H1 (cell line): Measurements from ENCODE around the gene ATP9B. TPM values are rescaled to one million over a fixed set of nuclear protein-coding genes. Genes with fewer than 3 reads are reported as not detected.

Experiments used
- CTCF ChIA-PET: fragments of 300-600 bp; sonication (Branson Sonifier 250); formaldehyde crosslinking; loops from one replicate; lab custom pipeline; 2021; ENCODE audit not compliant: partially characterized antibody; lab: Charles Lee
- POLR2A ChIA-PET: fragments of 300-600 bp; sonication (Branson Sonifier 250); formaldehyde crosslinking; loops from one replicate; lab custom pipeline; 2021; ENCODE audit warnings: inconsistent platforms; ENCODE audit not compliant: partially characterized antibody; lab: Charles Lee
- DNase-seq, 2 experiments: peaks; one replicate each; pipeline versions ENCODE4 v3.0.0 to v3.0.0-alpha.2; 2010 to 2022; ENCODE audit warnings: low spot score in 2 of 2, low read depth in 1 of 2, mixed read lengths in 1 of 2
- FAIRE-seq: peaks from 2 replicates; lab custom pipeline; 2011; peaks lifted over from hg19 to GRCh38; lab: Jason Lieb, UNC
- H2AFZ ChIP-seq: 2 replicates; pipeline ENCODE4 v1.8.1; 2012; ENCODE audit warnings: low read length, inconsistent platforms
- H2AK5ac ChIP-seq: 2 replicates; pipeline ENCODE4 v1.6.1; 2013; ENCODE audit warnings: low read depth, low read length
- H2BK120ac ChIP-seq: replicated peaks from 2 replicates; pipeline ENCODE3; 2013; ENCODE audit warnings: low read depth, low read length, inconsistent platforms
- H2BK12ac ChIP-seq: 2 replicates; pipeline ENCODE4 v1.6.1; 2013; ENCODE audit warnings: low read depth, low read length
- H2BK15ac ChIP-seq: 2 replicates; pipeline ENCODE4 v1.6.1; 2013; ENCODE audit warnings: low read length
- H2BK20ac ChIP-seq: 2 replicates; pipeline ENCODE4 v1.6.1; 2013; ENCODE audit warnings: low read length
- H2BK5ac ChIP-seq: 2 replicates; pipeline ENCODE4 v1.6.1; 2013; ENCODE audit warnings: low read depth, low read length
- H3K14ac ChIP-seq: 2 replicates; pipeline ENCODE4 v1.6.1; 2013; ENCODE audit warnings: inconsistent platforms; ENCODE audit not compliant: insufficient read length
- H3K18ac ChIP-seq: 2 replicates; pipeline ENCODE4 v1.6.1; 2013; ENCODE audit warnings: low read length; ENCODE audit errors: extremely low read depth
- H3K23ac ChIP-seq: 2 replicates; pipeline ENCODE4 v1.6.1; 2013; ENCODE audit warnings: inconsistent platforms; ENCODE audit not compliant: insufficient read length
- H3K23me2 ChIP-seq: 2 replicates; pipeline ENCODE4 v1.6.1; 2013; ENCODE audit warnings: low read depth, low read length
- H3K27ac ChIP-seq: 2 replicates; pipeline ENCODE4 v1.6.1; 2011; ENCODE audit warnings: low read depth, low read length, inconsistent platforms
- H3K27me3 ChIP-seq, 4 experiments: replicated peaks in 1 of 4; 1 replicate in 1 of 4; 2 replicates in 3 of 4; pipeline versions ENCODE4 v1.6.1 to v1.8.1; 2011 to 2013; ENCODE audit warnings: low read length in 3 of 4, mild to moderate bottlenecking in 3 of 4, inconsistent platforms in 2 of 4, mixed read lengths in 2 of 4, moderate library complexity in 1 of 4; ENCODE audit not compliant: control insufficient read depth in 3 of 4, insufficient read depth in 3 of 4; ENCODE audit errors: extremely low read depth in 1 of 4
- H3K36me3 ChIP-seq, 4 experiments: 2 replicates each; pipeline versions ENCODE4 v1.6.1 to v1.8.1; 2011 to 2013; ENCODE audit warnings: mild to moderate bottlenecking in 4 of 4, low read length in 3 of 4, moderate library complexity in 2 of 4, control low read depth in 1 of 4, inconsistent platforms in 1 of 4; ENCODE audit not compliant: insufficient read depth in 4 of 4, control insufficient read depth in 2 of 4
- H3K4ac ChIP-seq: replicated peaks from 2 replicates; pipeline ENCODE3; 2013; ENCODE audit warnings: low read length, low read depth, mixed read lengths, inconsistent platforms; ENCODE audit not compliant: insufficient read length
- H3K4me1 ChIP-seq, 4 experiments: replicated peaks in 1 of 4; 1 replicate in 1 of 4; 2 replicates in 3 of 4; pipeline versions ENCODE4 v1.6.1 to v1.8.1; 2011 to 2013; ENCODE audit warnings: low read length in 3 of 4, inconsistent platforms in 2 of 4, mixed read lengths in 1 of 4; ENCODE audit not compliant: insufficient read depth in 4 of 4, control insufficient read depth in 3 of 4
- H3K4me2 ChIP-seq, 2 experiments: 2 replicates each; pipeline versions ENCODE4 v1.6.1 to v1.8.1; 2011 to 2013; ENCODE audit warnings: low read depth in 2 of 2, low read length in 2 of 2, control low read depth in 1 of 2, inconsistent platforms in 1 of 2, mild to moderate bottlenecking in 1 of 2; ENCODE audit not compliant: insufficient read depth in 1 of 2
- H3K4me3 ChIP-seq, 4 experiments: fragments of 200-600, 300-600 bp in 1 of 4; sonication (generic), shearing (Covaris generic), sonication (Bioruptor Twin) in 1 of 4; 2 replicates each; pipeline versions ENCODE4 v1.5.1 to v1.8.1; 2011 to 2016; ENCODE audit warnings: low read length in 4 of 4, low read depth in 3 of 4, control low read depth in 2 of 4, inconsistent platforms in 2 of 4, mild to moderate bottlenecking in 2 of 4, mixed read lengths in 1 of 4, moderate library complexity in 1 of 4; ENCODE audit not compliant: insufficient read depth in 2 of 4; ENCODE audit errors: extremely low read depth in 1 of 4
- H3K56ac ChIP-seq: replicated peaks from 2 replicates; pipeline ENCODE3; 2013; ENCODE audit warnings: low read depth, mild to moderate bottlenecking, mixed read lengths, low read length, inconsistent platforms; ENCODE audit not compliant: insufficient read length
- H3K79me1 ChIP-seq: 2 replicates; pipeline ENCODE4 v1.6.1; 2013; ENCODE audit warnings: low read depth, low read length, control low read depth
- H3K79me2 ChIP-seq, 2 experiments: 2 replicates each; pipeline versions ENCODE4 v1.6.1 to v1.8.1; 2012 to 2013; ENCODE audit warnings: low read length in 2 of 2, mild to moderate bottlenecking in 2 of 2, inconsistent platforms in 1 of 2; ENCODE audit not compliant: insufficient read depth in 2 of 2, control insufficient read depth in 1 of 2
- H3K9ac ChIP-seq, 4 experiments: replicated peaks in 1 of 4; 1 replicate in 1 of 4; 2 replicates in 3 of 4; pipeline versions ENCODE4 v1.6.1 to v1.8.1; 2011 to 2013; ENCODE audit warnings: low read depth in 3 of 4, low read length in 3 of 4, control low read depth in 2 of 4, mild to moderate bottlenecking in 2 of 4, moderate library complexity in 2 of 4, inconsistent platforms in 1 of 4; ENCODE audit errors: extremely low read depth in 1 of 4
- H3K9me3 ChIP-seq, 2 experiments: 2 replicates each; pipeline versions ENCODE4 v1.6.1 to v1.8.1; 2012 to 2013; ENCODE audit warnings: mild to moderate bottlenecking in 2 of 2, moderate library complexity in 2 of 2, control low read depth in 1 of 2, inconsistent platforms in 1 of 2, low read depth in 1 of 2, low read length in 1 of 2, mixed read lengths in 1 of 2; ENCODE audit not compliant: insufficient read depth in 2 of 2
- H4K20me1 ChIP-seq, 2 experiments: replicated peaks in 1 of 2; 2 replicates each; pipeline versions ENCODE3 to v1.8.1; 2011 to 2013; ENCODE audit warnings: inconsistent platforms in 2 of 2, low read length in 2 of 2, mild to moderate bottlenecking in 1 of 2; ENCODE audit not compliant: insufficient read depth in 2 of 2, control insufficient read depth in 1 of 2
- H4K5ac ChIP-seq: 2 replicates; pipeline ENCODE4 v1.6.1; 2013; ENCODE audit warnings: low read length, low read depth, mixed read lengths, inconsistent platforms; ENCODE audit not compliant: insufficient read length
- H4K8ac ChIP-seq: 2 replicates; pipeline ENCODE4 v1.8.0; 2013; ENCODE audit warnings: mild to moderate bottlenecking, moderate library complexity, low read length, inconsistent platforms; ENCODE audit not compliant: insufficient read depth; ENCODE audit errors: extremely low read depth
- H4K91ac ChIP-seq: replicated peaks from 2 replicates; pipeline ENCODE3; 2013; ENCODE audit warnings: low read length, mixed read lengths, inconsistent platforms; ENCODE audit not compliant: insufficient read length
- ASH2L ChIP-seq: fragments of 200-600, 300-600 bp; sonication (generic); IDR thresholded peaks from one replicate; pipeline ENCODE4 v1.7.1; 2017; ENCODE audit warnings: low read length
- ATF3 ChIP-seq: IDR thresholded peaks from 2 replicates; pipeline ENCODE4 v1.6.1; 2011; ENCODE audit warnings: low read depth, mild to moderate bottlenecking, low read length; ENCODE audit not compliant: insufficient read depth
- CTBP2 ChIP-seq: IDR thresholded peaks from 2 replicates; pipeline ENCODE4 v1.7.0; 2011; ENCODE audit warnings: borderline replicate concordance, mild to moderate bottlenecking, moderate library complexity, mixed read lengths, low read length; ENCODE audit not compliant: insufficient read depth, insufficient read length
- CTCF ChIP-seq, 3 experiments: IDR thresholded peaks; 1 replicate in 2 of 3; 2 replicates in 1 of 3; pipeline versions ENCODE4 v1.5.1 to v1.6.1; 2011; ENCODE audit warnings: low read length in 3 of 3, mild to moderate bottlenecking in 3 of 3, inconsistent platforms in 2 of 3, low read depth in 1 of 3, moderate library complexity in 1 of 3; ENCODE audit not compliant: insufficient read depth in 1 of 3; ENCODE audit errors: control extremely low read depth in 1 of 3
- MAFK ChIP-seq: IDR thresholded peaks from 2 replicates; pipeline ENCODE4 v1.6.1; 2012; ENCODE audit warnings: low read depth, mild to moderate bottlenecking, improper control_type of control experiment, low read length
- NRF1 ChIP-seq: IDR thresholded peaks from 2 replicates; pipeline ENCODE4 v1.6.1; 2011; ENCODE audit warnings: mild to moderate bottlenecking, low read depth, low read length, improper control_type of control experiment
- POLR2A ChIP-seq, 2 experiments: IDR thresholded peaks; 1 replicate in 1 of 2; 2 replicates in 1 of 2; pipeline ENCODE4 v1.6.1; 2011; ENCODE audit warnings: low read depth in 2 of 2, low read length in 2 of 2, mild to moderate bottlenecking in 2 of 2; ENCODE audit errors: control extremely low read depth in 1 of 2
- RFX5 ChIP-seq: IDR thresholded peaks from 2 replicates; pipeline ENCODE4 v1.6.1; 2011; ENCODE audit warnings: low read depth, low read length, improper control_type of control experiment, borderline replicate concordance
- SP2 ChIP-seq: IDR thresholded peaks from 2 replicates; pipeline ENCODE4 v1.6.1; 2012; ENCODE audit warnings: mild to moderate bottlenecking, low read length, inconsistent platforms
- ZNF274 ChIP-seq: IDR thresholded peaks from 2 replicates; pipeline ENCODE4 v1.7.0; 2012; ENCODE audit warnings: low read length, borderline replicate concordance; ENCODE audit errors: extremely low read depth
- WGBS, 2 experiments: shearing (Covaris generic) in 1 of 2; methylation state at CpG; one replicate each; pipeline versions ENCODE4 v1.1.6 to v1.1.7; 2013 to 2015; ENCODE audit warnings: low lambda C conversion rate in 2 of 2, mixed read lengths in 2 of 2, inconsistent platforms in 1 of 2, low coverage in 1 of 2, missing lambda C conversion rate in 1 of 2; ENCODE audit not compliant: insufficient replicate concordance in 2 of 2, insufficient coverage in 1 of 2, insufficient read length in 1 of 2; ENCODE audit errors: extremely low coverage in 1 of 2, missing lambda C conversion rate in 1 of 2; 5-methylcytosine and 5-hydroxymethylcytosine counted together
- polyA plus RNA-seq, 7 experiments: library from polyadenylated mRNA; depleted of rRNA in 3 of 7; stranded (reverse) in 5 of 7; unstranded in 2 of 7; fragments of >200 nt in 5 of 7; fragments of 200-250 nt in 2 of 7; gene quantifications; 1 replicate in 5 of 7; 2 replicates in 1 of 7; 4 replicates in 1 of 7; pipeline versions ENCODE4 v1.2.1 to v1.2.3, GENCODE V29; 2011 to 2013; ENCODE audit warnings: missing spikeins in 2 of 7, mixed read lengths in 2 of 7
- total RNA-seq: library from RNA; stranded (reverse); fragmentation: NEBNext Ultra II Directional; extraction: Animal tissue kit (Norgen Biotek cat#: 25700); gene quantifications from 2 replicates; pipeline ENCODE4 v1.2.1, GENCODE V29; 2021

Gene ATP9B
- total and polyA plus RNA-seq, 2 of the 8 experiments (the other 6 are each of a cell fraction or from before 2014, with no cell fraction given): 15.1 to 21.7 TPM

DNA sequence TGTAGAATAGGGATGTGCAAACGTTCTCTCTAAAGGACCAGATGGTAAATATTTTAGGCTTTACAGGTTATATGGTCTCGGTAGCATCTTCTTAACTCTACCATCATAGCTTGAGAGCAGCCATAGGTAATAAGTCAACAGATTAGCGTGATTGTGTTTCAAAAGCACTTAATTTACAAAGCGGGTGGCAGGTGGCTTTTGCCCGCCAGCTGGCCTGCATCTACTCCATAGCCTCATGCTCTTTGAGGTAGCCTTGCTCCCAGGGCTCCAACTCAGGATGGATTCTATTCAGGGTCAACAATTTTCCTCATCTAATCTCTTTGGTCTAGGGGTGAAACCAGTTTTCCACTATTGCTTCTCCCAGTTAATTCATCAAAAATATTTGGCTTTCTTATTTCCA, 5.0 kb upstream of the ATP9B start:
- DNase-seq (no peak), FAIRE-seq (no peak)
- no peak overlapping the region for H4K91ac ChIP-seq
- ChIA-PET POLR2A (no interaction called here), CTCF (no interaction called here)
- no peak overlapping the region for H2AK5ac ChIP-seq
- no peak overlapping the region for H3K27ac ChIP-seq
- H4K20me1 ChIP-seq: no peaks in the 10 kb centered on the region
- WGBS, 2 experiments: 91% methylated on average over 5 of the region's 5 CpGs; no CpG with 5 or more reads in 1 of the 2 experiments
- H2BK20ac ChIP-seq: no peak overlapping the region
- H4K5ac ChIP-seq: no peak overlapping the region
- no peak overlapping the region for H2BK5ac ChIP-seq
- no peak overlapping the region for H2BK120ac ChIP-seq
- no peak overlapping the region for H3K4ac ChIP-seq
- no peak for TF ChIP-seq SP2
- TF ChIP-seq ATF3: no peak
- no peak for TF ChIP-seq ASH2L
- TF ChIP-seq CTBP2: no peak
- no peak for TF ChIP-seq RFX5
- TF ChIP-seq ZNF274: no peak
- no peak for TF ChIP-seq CTCF (IDR thresholded peaks at IDR 0.05; ENCODE audit: control extremely low read depth in 1 of 3, insufficient read depth in 1 of 3, low read depth in 1 of 3, low read length in 3 of 3)
- TF ChIP-seq MAFK: no peak
- no peak for TF ChIP-seq NRF1
- TF ChIP-seq POLR2A (IDR thresholded peaks at IDR 0.05; ENCODE audit: control extremely low read depth in 1 of 2, low read depth in 2 of 2, low read length in 2 of 2): no peak
- no peak overlapping the region for H2BK12ac ChIP-seq
- peaks cover 0 to 4% of the 10 kb centered on the region in 2 experiments; a peak in 1 of 4 replicates for H3K79me2 ChIP-seq
- peaks cover 0 to 7% (median 6%) of the 10 kb centered on the region in 4 experiments; a peak in 4 of 7 replicates for H3K27me3 ChIP-seq
- peaks cover 0 to 5% (median 0%) of the 10 kb centered on the region in 4 experiments; a peak in 1 of 7 replicates for H3K4me1 ChIP-seq
- H3K23me2 ChIP-seq: peaks cover 7% of the 10 kb centered on the region; the same call in 1 of the 2 replicates
- no peak overlapping the region for H3K23ac ChIP-seq
- no peak overlapping the region for H3K9ac ChIP-seq
- H3K79me1 ChIP-seq: no peaks in the 10 kb centered on the region
- no peak overlapping the region for H2AFZ ChIP-seq
- H4K8ac ChIP-seq: no peak overlapping the region
- H3K4me2 ChIP-seq: no peak overlapping the region
- no peak overlapping the region for H2BK15ac ChIP-seq
- no peak overlapping the region for H3K4me3 ChIP-seq
- H3K18ac ChIP-seq: no peak overlapping the region
- H3K56ac ChIP-seq: no peak overlapping the region
- H3K36me3 ChIP-seq: no peaks in the 10 kb centered on the region
- no peaks in the 10 kb centered on the region; a peak in 1 of 4 replicates for H3K9me3 ChIP-seq
- H3K14ac ChIP-seq: no peak overlapping the region
